NCI-H1092 (cell line): ENCODE results near the gene C2CD4D.

Experiments used
- DNase-seq: peaks from one replicate; lab custom pipeline; 2025; lab: John Stamatoyannopoulos, UW

Gene C2CD4D

DNA sequence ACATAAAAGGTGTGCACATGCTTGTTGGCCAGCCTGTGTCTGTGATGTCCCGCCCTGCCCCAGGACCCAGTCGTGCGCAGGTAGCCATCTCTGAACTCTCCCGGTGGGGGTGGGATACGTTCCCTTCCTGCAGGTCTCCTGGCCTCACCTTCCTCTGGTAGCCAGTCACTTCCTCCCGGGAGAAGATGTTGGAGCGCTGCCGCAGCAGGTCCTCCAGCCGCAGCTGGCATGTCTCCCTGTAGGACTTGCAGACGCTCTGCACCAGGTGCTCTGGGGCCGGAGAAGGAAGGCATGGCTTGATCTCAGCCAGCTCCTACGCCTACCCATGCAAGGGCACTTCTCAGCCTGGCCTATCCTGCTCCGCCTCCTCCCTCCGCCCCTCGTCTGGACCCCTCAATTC is 25.2 kb downstream of the C2CD4D start:
- DNase-seq = no peak

DNA sequence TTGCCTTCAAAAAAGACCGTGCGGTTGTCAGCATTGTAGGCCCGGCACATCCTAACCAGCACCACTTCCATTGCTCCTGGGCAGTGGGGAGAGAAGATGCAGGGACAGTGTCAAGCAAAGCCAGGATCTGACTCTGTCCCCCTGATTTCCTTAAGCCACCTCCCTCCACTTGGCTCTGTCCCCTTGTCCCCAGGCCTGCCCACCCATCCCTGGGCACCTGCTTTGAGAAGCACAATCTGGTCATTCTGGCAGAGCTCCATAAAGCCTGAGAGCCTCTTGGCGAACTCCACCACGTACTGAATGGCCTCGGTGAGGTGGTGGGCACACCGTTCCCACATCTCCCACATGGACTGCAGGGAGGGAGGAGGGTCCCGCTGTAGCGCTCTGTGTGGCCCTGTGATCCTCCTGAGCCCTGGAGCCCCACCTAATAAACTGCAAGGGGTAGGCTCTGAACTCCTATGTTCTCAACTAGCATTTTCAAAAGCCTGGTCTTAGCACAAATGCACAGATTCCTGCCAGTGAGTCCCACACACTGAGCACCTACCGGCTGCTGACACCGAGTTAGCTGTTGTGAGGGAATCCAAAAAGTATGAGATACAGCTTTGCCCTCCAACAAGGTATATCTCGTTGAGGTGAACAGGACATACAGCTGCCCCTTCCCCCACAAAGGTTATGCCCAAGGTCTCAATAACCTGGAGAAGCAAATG is 26.2 kb downstream of the C2CD4D start:
- DNase-seq = no peak

DNA sequence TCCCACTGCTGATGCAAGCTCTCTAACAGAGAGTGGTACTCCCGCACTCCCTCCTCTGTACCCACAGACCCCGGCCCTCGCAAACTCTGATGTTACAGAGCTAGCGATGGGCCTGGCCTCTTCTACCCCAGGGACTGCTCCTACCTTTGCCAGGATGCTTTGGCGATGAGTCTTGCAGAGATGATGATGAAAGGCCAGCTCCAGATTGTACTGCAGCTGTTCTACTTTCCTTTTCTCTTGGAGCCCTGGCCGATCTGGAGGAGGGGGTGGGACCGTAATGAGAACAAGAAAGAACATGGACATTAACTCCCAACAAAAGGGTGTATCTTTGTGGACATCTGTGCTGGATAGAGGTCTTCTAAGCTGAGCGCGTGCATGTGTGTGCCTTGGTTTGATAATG is 28.4 kb downstream of the C2CD4D start:
- DNase-seq = no peak

DNA sequence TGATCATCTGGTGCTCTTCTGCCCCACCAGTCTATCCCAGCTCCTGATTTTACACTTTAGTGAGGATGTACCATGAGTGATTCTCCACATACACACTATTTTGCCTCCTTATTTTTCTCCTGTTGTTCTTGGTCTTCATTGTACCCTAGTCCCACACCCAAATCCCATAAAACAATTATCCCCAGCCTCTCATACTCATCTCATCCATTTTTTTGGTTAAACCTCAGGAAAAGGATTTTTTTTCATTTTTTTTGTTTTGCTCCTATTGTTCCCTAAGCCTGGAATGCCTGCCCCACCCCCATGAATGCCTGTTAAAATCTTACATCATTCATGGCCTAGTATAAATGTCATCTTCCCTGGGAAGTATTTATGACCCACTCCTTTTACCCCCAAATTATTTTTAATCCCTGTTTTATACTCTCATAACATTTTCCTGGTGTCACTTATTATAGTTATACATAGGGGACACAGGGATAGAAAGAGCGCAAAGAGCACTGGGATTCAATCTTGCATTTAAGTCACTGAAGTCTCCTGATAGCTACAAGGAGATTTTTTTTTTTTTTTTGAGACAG is 29.5 kb downstream of the C2CD4D start:
- DNase-seq = no peak

DNA sequence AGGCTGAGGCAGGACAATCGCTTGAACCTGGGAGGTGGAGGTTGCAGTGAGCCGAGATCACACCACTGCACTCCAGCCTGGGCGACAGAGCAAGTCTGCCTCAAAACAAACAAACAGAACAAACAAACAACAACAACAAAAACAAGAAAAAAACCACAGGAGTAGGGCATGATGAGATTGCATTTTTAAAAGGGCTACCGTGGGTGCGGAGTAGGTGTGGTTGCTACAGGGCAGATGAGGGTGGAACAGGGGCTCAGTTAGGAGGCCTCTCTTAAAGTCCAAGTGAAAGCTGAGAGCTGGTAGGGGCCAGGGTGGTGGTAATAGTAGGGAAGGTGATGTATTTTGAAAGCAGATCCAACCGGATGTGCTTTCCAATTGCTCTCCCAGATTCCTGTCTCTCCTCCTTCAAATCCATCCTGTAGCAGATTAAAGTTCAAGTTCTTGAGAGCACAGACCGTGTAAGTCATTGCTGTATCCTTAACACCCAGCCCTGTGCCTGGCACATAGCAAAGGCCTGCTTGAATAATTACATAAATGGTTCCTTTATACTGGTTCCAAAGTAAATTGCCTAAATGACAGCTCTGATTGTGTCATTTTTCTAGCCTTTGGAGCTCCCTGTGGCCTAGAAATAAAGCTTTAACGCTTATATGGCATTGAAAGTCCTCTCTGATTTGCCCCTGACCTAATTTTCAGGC is 30.2 kb downstream of the C2CD4D start:
- DNase-seq = no peak

DNA sequence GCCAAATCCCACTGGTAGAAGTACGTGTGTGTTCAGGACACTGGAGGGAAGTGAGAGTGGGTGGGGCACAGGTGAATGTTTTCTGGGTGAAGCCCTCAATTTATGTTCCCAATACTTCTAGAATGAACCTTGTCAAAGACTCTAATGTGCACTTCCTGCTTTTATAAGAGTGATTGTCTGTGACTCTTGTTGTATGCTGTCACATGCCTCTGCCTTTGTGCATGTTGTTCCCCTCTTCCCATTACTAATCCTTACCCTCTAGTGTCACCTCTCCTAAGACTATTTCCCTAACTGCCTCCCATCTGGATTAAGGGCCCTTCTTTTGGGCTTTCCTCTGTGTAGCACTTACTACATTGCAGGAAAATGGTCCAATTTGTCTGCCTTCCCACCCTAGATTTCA is 31.9 kb downstream of the C2CD4D start:
- DNase-seq = no peak

DNA sequence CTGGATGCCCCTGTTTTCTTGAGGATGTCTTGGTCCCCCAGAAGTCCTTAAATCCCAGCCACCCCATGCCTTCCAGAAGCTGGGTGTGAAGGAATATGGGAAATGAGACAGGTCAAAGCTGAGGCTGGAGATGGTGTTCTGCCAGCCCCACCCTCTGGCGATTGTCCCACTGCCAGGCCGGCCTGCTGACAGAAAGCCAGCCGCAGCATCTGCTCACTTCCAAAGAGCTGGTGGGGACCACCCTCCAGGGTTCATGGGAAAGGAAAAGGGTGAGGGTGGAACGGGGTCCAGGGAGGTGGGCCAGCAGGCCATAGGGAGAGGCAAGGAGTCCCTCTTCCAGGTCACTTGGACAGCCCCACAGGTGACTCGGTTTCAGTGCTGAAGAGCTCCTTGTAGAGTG is 32.5 kb downstream of the C2CD4D start:
- DNase-seq = no peak

DNA sequence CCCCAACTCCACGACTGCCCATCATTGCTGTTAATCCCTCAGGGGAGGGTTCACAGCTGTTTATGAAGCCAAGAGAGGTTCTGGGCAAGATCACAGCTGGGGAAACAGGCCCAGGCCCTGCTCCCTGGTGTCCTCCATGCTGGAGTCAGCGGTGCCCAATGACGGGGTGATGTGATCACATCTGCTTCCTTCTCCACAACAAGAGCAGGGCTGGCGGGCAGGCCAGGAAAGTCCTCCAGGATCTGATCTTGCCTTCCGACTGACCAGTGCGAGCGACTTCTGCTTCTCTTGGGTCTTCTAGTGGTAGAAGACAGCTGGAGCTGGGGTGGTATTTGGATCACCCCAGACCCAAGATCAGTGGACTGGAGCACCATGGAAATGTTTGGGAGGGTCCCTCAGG is 33.5 kb downstream of the C2CD4D start:
- DNase-seq = no peak

DNA sequence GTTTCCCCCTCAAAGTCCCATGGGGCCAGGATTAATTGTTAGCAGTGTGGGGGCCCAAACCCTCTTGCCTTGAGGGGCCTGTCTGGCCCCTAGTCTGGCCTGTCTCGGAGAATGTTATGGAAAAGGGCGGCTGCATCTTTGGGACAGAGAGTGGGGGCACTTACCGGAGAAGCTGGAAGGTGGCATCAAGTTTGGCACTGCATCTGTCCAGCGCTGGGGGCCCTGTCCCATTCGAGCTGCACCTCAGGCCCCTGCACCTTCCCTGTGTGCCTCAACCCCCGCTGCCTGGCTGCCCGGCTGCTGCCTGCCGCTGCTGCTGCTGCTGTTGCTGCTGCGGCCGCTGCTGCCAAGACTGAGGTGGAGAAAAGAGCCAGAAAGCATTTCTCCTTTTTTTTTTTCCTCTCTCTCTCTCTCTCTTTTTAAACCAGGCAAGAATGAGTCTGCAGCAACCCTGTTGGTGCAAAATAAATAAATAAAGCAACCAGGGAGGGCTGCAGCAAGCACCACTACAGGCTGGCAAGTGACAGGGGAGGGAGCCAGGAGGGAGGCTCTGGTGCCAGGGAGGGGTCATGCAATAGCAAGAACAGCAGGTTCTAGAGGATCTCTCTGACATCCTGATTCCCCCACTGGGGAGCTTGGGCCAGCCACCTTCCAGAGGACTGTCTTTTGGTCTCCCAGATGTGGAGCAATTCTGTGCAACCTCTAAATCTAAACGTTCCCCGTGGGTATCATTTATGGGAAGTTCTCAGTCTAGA is 34.4 kb downstream of the C2CD4D start, which contains the start of gene LINGO4:
Gene LINGO4, minus strand, starts transcription at position 354 of the 755 bp plus-strand sequence. CDS start 2,715 bp downstream, outside the sequence.
- no peak for DNase-seq

DNA sequence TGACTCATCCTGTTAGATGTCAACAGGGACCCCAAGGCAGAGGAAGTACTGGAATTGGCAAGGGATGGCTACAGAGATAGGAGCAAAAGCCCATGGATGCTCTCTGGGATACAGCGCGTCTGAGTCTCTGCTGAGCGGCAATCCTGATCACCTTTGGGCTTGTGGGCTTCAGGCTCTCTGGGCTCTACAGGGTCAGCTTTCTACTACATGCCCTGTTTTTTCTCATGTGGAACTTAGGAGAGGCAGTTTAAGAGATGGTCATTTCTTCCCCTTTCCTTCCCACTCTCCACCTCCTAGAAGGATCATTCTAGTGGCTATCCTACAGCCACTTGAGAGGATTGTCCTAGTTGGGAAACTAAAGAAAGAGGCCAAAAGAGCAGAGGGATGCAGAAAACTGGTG is 35.7 kb downstream of the C2CD4D start:
- DNase-seq = no peak

DNA sequence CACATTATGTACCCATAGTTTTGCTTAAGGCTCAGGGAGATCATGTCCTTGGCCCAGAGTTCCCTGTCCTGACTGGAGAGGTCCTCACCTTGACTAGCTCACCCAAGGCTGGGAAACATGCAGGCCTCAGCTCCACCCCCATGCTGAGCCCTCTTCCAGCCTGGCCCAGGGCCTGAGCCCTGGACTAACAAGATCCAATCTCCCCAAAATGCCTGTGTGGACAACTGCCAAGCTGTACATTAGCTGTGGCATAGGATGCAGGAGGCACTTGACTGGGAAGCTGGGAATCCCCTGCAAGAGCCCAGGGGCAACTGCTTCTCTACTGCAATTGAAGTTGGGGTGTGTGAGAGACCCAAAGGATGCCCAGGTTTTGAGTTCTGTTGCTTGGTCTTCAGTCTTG is 36.5 kb downstream of the C2CD4D start:
- peak; percentile 31 for DNase-seq

DNA sequence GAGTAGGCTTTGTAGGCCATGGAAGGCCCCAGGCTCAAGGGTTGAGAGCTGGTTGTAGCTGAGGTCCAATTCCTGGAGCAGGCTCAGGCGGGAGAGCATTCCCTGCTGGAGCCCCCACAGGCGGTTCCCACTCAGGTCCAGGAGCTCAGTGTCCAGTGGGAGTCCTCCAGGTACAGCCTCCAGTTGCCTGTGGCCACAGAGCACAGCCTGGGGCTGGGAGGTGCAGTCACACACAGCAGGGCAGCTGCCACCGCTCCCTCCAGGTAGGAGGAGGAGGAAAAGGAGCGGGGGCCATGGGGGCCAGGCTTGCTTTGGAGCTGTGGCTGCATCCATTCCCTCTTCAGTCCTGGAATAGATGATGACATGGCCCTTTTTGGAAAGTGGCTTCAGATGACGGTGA is 37.2 kb downstream of the C2CD4D start:
- DNase-seq = no peak

DNA sequence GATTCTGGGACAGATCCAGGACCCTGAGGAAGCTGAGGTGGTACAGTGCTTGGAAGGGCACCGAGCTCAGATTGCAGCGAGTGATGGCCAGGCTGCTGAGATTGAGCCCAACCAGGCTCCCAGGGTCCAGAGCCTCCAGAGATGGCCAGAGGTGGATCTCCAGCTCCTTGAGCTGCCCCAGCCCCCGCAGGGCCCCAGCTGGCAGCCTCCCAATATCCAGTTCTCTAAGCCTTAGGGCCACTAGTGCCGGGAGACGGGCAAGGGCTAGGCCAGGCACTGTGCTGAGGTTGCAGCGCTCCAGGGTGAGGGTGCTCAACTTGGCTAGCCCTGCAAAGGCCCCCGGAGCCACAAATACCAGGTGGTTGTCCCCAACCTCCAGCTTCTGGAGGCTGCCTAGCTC is 37.8 kb downstream of the C2CD4D start:
- DNase-seq = no peak

DNA sequence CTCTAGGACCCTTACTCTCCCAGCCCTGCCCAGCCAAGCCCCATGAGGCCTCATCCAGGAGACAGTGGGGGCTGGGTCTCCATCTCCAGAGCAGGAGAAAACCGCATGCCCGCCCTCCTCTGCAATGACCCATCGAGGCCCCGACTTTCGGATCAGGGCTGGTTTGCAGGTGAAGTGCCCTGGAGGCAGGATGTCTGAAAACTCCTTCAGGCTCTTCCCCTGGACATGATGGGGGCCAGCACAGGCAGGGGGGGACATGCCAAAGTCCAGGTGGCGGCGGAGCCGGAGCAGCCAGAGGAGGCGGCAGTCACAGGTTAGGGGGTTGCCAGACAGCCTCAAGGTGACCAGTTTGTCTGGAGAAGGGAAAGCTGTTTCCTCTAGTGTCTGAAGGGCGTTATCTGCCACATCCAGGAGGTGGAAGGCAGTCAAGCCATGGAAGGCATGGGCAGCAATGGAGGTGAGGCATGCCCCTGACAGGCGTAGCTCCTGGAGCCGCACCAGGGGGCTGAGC is 38.3 kb downstream of the C2CD4D start:
- DNase-seq = no peak

DNA sequence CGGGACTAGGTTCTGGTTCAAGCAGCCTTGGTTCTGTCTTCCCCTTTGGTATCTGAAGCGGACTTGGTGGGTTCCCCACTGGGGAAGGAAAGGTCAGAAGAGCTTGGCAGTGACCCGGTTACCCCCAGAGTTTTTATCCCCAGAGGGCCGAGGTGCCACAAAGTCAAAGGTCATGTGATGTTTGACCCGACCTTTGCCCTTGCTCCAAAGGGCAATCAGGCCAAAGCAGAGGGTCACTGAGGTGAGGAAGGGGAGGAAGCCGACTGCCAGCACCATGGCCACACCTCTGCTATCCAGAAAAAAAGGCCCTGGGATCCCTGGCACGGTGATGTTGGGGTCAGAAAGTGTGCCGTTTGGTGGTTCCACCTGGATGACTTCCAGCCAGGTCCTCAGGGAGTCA is 38.8 kb downstream of the C2CD4D start:
- DNase-seq = no peak

DNA sequence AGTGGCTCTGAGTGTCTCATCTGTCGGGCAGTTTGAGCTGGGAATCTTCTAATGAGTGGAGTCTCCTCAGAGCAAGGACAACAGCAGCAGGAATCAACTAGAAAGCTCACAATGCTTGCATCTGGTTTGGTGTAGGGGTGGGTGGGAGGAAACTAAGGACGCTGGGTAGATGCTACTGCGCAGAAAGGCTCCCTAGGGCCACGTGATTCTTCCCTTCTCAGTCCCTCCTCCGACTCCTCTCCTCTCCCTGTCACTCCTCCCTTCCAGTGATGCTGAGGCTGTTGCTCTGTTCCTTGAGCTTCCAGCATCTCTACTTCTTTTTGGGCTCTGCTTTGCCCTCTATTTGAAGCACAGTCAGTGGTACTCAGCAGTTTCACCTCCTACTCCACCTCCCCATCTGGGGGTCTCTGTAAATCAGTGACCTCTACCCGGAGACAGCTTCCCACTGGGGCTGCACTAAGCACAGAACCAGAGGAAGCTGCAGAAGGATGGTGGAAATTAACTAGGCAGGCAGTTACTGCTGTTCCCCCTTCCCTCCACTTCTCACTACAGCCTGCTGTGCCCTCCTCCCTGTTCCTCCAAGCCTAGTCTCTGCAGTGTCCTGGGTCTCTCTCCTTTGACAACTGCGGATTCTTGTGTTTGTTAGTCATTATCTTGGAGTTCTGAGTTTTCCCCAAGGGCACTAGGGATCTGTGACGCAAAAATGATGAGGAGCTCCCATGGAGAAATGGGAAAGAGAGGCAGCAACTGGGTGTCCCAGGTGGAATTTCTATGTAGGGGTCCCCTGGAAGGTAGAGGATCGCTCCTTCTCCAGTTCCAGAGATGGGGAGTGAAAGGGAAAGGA is 40.2 kb downstream of the C2CD4D start:
- no peak for DNase-seq

DNA sequence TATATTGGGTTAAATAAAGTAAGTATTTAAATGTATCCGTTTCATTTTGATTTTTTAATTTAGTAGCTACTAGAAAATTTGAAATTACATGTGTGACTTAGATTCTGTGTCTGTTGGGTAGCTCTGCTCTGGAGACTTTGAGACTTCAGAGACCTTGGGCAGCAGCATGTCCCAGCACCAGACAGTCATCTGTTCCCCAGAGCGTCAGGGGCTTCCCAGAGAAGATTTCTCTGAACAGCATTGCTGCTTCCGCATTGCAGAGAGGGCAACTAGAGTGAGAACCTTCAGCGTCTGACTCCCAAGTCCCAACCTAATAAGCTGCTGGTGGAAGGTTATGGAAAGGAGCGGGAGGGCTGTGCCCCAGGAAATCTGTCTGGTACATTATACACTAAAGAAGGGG is 41.0 kb downstream of the C2CD4D start:
- no peak for DNase-seq

DNA sequence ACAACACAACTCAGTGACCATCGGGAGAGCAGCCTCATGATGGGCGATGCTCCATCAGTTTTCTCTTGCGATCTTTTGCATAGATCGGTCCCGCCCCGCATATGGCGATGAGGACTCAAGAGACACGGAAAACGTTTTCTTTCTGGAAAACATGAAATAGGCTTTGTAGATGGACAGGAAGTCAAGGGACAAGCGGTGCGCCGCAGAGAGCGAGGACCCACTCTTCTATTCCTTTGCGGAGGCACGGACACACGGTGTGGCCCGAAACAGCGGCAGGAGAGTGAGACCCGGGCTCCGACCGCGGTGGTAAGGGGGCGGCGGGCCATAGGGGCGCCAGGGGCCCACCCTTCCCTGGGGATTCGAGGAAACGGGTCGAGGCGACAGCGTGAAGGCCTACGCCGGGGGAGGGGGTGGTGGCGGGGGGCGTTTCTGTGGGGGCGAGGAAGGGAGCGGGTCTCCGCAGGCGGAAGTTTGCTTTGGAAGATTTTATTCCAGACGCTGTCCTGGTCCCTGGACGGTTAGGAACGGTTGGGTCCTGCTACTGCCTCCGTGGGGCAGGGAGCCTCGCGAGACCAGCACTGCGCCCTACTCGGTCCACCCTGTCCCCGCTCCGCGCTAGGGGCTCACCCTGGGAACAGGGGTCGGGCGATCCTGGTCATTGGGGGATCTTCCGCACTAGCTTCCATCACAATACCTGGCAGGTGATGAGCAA is 48.5 kb downstream of the C2CD4D start:
- DNase-seq = peak; percentile 4

DNA sequence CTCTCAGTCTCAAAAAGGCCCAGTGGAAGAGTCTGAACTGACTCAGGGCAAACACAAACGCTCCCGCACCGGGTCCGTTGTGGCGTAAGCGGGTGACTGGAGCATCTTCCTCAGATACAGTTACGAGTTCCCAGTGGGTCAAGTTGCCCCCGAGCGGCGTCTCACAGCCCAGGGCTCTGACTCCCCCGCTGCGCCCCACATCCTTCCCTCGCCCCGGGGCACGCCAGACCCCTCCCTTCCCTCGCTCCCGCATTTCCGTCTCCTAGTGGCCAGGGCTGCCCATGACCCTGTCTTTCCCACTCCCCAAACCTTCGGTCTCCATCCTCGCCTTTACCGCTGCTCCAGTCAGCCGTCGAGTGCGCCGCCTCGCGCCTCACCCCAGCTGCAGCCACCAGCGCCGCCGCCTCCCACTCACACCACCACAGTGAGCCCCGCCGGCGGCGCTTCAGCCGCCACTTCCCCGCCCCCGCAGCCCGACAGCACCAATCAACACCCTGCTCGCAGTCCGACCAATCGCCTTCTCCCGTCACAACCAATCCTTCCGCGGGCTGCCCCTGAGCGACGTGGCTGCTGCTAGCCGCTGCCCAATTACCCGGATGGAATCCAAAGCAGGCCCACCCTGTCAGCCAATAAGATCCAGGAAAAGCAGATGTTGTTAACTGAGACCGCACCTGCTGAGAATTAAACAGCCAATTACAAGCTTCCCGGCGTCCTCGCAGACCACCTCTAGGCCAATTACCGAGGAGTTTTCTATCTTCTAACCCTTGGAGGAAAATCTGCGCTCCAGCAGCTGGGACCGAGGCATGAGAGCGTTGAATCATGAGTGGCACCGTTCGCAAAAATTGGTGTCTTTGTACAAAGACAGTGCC is 49.3 kb downstream of the C2CD4D start, which contains the start of gene TDRKH:
Gene TDRKH, minus strand, starts transcription at position 430 of the 869 bp plus-strand sequence. CDS start 7,478 bp downstream, outside the sequence.
- peak; percentile 99 for DNase-seq
